Activated CD8-positive, alpha-beta memory T cell treated with anti-CD3 and anti-CD28 coated beads, Interleukin-2, amount 50 U/mL, for 48 hours (primary cell): ENCODE measurements around the gene AGTPBP1.
"Not testable (repeated sequence)": the region's sequence is repeated elsewhere in the genome, so short reads cannot be mapped to it uniquely, and the experiment has no call there.

ENCODE experiments used
- DNase-seq: peaks from one replicate; pipeline ENCODE4 v3.0.0-alpha.2; 2020

The AGTPBP1 gene

DNA sequence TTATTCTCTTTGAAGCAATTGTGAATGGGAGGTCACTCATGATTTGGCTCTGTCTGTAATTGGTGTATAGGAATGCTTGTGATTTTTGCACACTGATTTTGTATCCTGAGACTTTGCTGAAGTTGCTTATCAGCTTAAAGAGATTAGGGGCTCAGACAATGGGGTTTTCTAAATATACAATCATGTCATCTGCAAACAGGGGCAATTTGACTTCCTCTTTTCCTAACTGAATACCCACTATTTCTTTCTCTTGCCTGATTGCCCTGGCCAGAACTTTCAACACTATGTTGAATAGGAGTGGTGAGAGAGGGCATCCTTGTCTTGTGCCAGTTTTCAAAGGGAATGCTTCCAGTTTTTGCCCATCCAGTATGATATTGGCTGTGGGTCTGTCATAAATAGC lies 22.3 kb downstream of the AGTPBP1 start:
- not testable (repeated sequence) for DNase-seq

DNA sequence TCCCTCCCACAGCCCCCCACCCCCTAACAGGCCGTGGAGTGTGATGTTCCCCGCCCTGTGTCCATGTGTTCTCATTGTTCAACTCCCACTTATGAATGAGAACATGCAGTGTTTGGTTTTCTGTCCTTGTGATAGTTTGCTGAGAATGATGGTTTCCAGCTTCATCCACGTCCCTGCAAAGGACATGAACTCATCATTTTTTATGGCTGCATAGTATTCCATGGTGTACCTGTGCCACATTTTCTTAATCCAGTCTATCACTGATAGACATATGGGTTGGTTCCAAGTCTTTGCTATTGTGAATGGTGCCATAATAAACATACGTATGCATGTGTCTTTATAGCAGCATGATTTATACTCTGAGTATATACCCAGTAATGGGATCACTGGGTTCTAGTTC lies 23.9 kb downstream of the AGTPBP1 start:
- DNase-seq, result not testable (repeated sequence)

DNA sequence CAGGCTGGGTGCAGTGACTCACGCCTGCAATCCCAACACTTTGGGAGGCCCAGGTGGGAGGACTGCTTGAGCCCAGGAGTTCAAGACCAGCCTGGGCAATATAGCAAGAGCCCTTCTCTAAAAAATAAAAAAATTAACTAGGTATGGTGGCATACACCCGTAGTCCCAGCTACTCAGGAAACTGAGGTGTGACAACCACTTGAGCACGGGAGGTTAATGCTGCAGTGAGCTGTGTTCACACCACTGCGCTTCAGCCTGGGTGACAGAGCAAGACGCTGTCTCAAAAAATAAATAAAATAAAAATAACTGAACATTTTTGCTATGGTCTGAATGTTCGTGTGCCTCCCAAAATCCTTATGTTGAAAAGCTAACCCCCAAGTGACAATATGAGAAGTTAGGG lies 24.5 kb downstream of the AGTPBP1 start:
- no peak for DNase-seq

DNA sequence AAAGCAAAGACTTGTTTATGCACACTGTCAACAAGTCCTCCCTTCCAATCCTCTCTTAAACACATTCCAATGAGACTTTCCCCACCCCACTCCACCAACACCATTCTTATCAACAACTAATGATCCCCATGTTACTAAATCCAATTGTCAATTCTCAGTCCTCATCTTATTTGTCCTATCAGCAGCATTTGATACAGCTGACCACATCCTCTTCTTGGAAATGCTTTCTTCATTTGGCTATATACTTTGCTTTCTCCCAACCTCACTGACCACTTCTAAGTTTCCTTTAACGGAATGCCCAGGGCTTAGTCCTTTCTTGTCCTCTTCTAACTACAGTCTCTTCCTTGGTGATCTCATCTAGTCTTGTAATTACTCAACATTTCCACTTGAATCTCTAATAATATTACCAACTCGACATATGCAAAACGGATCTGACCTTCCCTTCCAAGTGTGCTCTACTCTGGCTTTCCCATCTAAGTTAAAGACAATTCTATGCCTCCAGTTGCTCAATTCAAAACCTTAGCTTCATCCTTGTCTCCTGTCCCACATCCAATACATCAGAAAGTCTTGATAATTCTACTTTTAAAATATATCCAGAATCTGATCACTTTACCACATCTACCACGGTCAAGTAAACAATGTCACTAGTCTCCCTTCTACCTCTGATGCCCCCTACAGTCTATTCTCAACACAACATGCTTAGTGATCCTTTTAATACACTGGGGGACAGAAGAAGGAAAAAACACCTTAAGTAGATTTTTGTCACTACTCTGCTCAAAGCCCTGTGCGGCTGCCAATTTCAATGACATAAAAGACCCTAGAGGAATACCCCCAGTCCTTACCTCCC lies 25.5 kb downstream of the AGTPBP1 start:
- no peak for DNase-seq

DNA sequence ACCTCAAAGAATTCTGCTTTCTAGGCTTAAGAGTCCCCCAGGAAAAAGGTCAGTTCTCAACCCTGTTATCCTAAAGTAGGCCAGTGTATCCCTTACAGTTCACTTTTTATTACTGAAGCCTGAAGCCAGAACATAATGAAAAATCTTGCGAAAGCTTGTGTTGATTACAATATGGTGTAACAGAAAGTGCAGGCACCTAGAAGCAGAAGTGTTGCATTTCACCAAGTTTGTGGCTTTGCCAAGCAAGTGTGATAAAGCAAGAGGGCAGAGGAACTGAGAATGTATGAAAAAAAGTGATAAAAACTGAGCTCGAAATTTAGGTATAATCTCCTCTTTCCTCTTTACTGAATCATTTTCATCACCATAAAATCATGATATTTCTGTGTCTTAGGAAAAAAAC lies 26.2 kb downstream of the AGTPBP1 start:
- DNase-seq, result no peak

DNA sequence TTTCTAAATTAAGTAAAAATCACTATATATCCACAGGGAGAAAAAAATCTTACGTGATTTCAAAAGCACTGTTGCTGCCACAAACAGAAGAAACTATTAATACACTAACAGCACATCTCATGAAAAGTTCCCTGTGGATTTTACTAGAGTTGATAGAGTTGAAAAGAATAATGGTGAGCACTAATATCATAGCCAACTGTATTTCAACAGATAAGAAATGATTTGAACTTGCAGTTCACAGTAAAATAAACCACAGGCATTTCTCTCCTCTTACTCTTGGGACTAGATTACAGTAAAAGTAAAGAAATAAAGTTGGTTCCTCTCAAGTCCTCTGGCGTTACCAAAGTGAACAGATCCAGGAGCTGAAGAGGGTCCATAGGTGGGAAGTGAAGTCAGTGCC lies 27.9 kb downstream of the AGTPBP1 start:
- DNase-seq, result no peak

DNA sequence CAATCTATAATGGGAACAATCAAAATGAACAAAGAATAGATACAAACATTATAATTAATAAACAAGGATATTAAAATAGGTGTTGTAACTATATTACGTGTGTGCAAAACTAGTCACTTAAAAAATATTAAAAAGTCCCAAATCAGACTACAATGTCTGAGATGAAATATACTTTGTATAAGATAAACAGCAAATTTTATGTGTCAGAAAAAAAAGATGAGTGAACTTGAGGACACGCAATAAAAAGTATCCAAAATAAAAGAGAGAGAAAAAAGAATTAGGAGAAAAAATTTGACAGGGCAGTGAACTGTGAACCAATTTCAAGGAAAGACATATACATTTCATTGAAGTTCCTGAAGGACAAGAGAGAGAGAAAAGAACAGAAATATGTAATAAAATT lies 37.0 kb downstream of the AGTPBP1 start:
- no peak for DNase-seq

DNA sequence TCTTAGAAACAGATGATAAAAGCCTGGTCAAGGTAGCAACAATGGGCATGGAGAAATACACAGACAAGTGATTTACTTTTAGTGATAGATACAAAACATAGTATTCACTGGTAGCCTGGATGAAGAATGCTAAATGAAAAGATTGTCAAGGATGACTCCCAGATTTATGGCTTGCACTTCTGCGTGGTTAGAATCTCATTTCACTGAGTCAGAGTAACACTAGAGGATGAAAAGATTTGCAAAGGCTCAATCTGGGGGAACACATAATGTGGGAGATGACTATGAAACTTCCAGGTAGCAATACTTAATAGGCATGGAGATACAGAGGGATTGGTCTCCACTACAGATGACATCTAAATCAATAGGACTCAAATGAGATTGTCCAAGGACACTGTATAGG lies 38.4 kb downstream of the AGTPBP1 start:
- DNase-seq, result no peak

DNA sequence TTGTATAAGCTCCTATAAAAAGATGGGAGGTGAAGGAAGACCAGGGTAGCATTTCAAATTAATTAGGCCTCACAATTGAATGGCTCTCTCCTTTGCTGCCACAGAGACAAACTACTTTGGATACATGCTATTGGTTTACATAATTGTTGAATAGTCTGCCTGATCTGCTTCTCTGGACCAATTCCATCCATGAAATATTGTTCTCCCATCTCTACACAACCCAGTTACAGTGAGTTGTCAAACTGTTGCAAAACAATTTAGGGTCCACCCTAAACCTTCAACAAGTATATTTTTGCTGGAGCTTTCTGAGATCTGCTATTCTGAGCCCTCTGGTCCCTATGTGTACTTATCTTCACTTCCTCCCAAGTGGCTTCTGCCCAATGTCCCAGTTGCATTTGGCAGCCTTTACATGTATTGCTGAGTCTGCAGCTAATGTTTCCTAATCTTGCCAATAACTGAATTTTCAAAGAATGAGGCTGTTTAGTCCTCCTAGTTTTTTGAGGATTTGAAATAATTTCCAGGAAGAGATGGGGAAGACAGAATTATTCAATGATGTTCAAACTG lies 38.9 kb downstream of the AGTPBP1 start:
- DNase-seq, result no peak

DNA sequence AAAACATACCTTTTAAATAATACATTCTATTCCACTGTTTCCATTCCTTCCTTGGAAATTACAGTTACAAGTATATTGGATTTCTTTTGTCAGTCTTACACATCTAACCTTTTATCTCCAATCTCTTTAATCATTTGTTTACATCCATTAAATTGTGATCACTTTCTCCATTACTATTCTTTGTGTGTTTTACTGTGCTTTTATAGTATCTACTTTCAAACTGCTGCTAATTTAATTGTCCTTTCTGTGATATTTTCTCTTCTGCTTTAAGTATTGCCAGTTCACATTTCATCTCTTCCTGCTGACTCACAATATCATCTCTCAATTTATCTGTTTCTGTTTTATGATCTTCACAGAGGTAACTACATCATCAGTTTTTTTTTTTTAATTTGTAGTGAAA lies 39.6 kb downstream of the AGTPBP1 start:
- DNase-seq, result no peak

DNA sequence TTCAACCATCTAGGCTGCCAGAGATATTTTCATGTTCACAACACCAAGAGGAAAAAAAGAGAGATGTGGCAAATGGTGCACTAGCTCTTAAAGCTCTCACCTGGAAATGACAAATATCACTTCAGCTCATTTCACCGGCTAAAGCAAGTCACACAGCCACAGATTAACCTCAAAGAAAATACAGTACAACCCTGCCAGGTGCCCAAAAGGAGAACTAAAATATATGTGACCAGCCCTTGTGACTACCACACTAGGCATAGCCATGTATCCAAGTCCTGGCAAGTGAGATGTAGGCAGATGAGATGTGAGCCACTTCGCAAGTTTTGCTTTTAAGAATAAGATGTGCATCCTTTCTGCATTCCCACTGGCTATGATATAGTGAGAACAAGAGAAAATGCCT lies 41.4 kb downstream of the AGTPBP1 start:
- no peak for DNase-seq

DNA sequence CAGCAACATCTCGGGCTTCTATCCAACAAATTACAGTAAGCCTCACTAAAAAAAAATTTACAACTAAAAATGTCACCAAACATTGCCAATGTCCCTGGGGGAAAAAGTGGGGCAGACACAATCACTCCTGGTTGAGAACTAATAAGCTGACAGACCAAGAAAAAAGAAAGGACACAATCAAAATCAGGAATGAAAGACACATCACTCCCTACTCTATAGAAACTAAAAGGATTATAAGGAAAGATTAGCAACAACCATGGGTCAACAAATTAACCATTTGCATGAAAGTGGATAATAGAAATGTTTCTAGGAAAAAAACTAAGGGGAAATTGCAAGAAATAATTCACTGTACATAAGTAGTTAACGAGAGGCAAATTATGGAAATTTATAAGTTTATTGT lies 53.4 kb downstream of the AGTPBP1 start:
- no peak for DNase-seq

DNA sequence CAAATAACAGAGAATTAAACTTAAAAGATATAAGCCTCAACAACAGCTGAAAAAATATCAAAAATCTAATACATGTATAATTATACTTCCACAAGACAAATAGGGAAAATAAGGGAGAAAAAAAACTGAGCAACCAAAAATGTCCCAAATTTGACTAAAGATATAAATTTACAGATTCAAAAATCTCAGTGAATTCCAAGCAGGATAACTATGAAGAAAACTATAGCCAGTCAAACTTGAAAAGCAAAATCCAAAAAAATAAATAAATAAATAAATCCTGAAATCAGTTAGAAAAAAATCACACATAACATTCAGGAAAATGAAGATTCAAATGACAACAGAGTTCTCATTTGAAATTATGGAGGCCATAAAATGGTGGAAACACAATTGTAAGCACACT lies 56.7 kb downstream of the AGTPBP1 start:
- no peak for DNase-seq

DNA sequence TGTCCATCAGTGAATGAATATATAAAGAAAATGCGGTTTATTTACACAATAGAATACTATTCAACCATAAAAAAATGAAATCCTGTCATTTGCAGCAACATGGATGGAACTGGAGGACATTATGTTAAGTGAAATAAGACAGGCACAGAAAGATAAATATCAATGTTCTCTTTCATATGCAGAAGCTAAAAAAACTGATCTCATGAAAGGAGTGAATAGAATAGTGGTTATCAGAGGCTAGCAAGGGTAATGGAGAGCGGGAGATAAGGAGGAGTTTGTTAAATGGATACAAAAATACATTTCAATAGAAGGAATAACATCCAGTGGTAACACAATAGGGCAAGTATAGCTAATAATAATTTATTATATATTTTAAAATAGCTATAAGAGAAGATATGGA lies 65.0 kb downstream of the AGTPBP1 start:
- DNase-seq, result no peak

DNA sequence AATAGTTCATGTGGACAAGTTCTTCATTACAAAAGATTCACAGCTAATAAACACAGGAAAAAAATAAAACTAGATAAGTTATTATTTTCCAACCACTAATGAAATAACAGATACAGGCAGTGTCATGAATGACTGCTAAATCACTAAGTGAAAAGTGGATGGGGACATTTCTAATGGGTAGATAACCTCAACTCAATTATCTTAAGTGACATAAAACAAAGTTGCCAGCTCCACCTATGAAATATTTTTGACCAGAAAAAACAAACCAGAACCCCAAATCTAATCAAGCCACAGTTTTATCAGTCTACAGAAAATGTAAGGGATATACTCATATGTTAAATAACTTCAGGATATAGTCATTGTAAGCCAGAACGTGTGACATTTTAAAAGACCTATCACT lies 74.4 kb downstream of the AGTPBP1 start:
- DNase-seq, result no peak

DNA sequence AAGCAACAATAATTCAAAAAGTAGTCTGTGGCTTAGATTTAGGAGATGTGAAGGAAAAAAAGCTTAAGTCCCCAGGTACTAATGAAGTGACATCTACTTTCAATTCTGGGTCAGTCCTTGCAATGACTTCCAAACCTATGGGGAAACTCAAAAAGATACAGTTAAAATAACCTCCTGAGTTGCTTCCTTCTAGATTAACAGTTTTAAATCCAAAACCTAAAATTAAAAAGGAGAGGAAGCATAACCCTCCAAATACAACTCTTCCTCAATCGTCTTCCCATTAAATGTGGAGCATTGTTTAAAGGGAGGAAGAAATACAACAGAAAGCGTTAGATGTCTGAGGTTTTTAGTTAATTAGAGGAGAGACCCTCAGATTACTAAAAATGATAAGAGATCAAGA lies 75.7 kb downstream of the AGTPBP1 start:
- no peak for DNase-seq

DNA sequence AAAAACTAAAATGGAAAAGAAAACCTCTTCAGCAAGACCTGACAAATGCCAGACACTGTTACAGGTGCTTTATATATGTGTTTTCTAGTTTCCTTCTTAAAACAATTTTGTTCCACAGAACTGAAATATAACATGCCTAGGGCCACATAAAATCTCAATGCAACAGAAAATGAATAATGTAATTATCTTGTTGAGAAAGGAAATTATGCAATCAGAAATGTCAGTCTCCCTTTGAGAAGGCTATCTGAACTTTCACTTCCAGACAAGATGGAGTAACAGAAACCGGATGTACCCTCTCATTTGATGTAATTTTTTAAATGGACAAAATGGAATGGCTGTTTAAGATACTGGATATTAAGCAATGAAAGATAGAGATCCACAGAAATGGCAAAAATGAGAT lies 79.2 kb downstream of the AGTPBP1 start:
- no peak for DNase-seq

DNA sequence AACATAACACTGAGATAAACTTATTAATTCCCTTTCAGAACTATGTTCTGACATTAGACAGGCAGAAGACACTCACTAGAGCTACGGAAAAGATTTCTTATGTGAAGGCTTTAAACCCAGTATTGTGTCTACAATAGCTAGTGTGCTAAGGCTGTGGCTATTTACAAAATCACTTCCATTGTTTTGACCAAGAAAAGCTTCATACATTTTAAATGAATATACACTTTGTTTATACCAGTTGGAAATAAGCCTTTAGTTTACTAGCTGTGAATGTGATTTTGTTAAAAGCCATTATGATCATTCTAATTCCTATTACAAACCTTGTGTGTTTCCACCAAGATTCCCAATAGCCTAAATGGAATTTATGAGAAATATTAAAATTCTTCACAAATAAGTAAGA lies 83.0 kb downstream of the AGTPBP1 start:
- DNase-seq, result no peak

DNA sequence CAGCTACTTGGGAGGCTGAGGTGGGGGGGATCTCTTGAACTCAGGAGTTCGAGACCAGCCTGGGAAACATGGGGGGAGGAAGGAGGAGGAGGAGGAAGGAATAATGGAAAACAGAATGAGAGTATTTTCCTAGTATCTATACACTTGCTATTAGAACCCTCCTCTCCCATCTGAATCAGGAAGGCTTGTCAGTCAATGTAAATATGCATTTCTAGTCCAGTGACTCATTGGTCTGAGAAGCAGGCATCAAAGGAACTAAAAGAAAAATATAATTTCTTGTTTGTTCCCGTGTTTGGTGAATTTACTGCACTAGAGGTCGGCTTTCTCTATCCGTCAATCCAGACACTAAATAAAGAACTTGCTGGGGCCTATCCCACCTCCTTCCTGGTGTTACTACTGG lies 88.6 kb downstream of the AGTPBP1 start:
- no peak for DNase-seq

DNA sequence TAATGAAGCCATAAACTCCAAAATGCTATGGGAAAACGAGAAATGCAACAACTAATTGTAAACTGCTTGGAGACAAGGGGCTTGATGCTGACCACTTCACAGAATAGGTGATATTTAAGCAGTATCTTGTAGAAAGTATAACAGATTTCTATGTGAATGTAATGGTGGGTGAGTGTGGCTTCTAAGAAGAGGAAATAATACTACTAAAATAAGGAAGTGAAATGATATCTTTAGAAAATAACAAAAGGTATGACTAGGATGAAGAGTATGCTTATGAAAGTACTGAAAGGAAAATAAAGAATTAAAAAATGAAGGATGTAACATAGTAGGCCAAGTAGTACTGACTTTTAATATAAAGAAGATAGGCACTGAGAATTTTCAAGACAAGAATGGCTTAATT lies 94.2 kb downstream of the AGTPBP1 start:
- DNase-seq, result no peak

DNA sequence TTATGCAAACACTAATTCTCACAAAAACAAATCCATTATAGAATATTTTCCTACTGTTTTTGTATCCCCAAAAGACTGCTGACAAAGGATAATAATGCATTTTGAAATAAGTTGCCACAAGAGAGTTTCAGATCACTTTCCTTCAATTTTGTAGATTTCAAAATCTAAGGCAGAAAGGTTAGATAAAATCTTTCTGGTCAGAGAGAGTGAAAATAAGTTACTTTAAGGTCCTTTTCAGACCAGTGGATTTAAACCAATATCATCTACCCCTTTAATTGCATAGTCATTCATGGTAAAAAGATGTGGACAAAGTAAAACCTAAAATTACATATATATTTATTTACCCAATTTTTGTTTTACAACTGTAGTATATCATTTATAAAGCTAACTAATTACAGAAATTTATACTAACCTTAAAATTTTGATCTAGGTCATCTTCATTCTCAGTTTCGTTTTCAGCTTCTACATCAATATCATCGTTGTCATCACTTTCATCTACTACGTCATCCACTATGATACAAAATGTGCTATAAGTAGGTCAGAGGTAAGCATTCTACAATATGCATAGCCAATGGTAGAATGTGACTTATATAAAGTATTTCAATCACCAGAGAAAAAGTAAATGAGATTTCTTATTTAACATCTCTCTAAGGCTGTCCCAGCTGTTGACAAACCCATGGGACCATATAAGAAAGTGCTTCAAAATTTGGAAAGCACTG lies 95.7 kb downstream of the AGTPBP1 start:
- DNase-seq, result no peak

DNA sequence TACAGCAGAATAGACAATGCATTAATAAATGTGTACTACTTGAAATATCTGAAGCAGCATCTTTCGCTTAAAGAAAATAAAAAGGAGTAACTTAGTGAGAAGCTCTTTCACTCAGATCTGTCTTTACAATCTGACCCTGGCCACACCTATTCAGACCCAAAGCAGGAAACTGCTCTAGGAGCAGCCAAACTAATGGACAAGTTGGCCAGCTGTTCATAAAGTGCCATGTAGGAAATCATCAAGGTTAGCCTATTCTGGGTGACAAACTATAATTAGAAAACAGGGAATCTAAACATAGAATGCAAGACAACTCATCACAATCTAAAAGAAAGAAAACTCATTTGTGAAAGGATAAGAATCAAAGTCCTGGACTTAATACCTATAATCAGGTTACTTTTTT lies 101.3 kb downstream of the AGTPBP1 start:
- no peak for DNase-seq

DNA sequence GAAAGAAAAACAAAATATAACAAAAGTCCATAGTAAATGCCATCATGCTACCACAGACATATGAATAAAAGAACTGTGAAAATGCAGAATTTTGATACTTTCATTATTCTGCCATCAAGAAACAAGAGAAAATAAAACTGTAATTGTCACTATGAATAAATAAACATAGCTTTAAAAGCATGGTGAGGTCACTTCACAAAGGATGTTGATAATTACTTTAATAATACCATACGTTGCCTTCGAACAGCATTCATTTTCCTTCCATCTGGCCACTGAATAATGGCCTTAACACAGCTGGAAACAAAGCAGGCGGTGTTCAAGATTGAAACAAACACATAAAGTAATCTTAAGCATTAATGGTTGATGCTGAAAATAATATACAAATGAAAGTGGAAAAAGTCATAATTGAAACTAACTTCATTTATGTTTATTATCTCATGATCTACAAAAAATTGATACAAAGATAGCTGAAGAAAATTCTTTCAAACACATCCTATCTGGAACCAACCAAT lies 102.0 kb downstream of the AGTPBP1 start:
- DNase-seq, result no peak

DNA sequence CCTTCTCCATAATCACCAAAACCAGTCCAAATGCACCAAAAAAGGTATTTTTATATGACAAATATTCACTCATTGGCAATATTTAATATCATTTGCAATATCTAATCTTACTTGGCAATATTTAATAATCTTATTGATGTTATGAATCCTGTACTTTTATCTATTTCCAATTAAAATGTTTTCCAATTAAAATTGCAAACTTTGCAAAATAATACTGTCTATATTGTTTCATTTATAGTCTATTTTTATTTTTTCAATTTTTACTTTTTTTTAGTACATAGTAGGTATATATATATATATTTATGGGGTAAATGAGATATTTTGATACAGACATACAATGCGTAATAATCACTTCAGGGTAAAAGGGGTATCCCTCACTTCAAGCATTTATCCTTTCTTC lies 109.9 kb downstream of the AGTPBP1 start:
- no peak for DNase-seq
